NCI-H1694 treated with DMSO at 0.1 percent for 48 hours (cell line): Measurements from ENCODE around the gene GRIFIN.
A peak's percentile ranks its signal among the peaks of the same experiment; 100 is the strongest.

Experiments used
- DNase-seq: peaks from one replicate; lab custom pipeline; 2025; lab: John Stamatoyannopoulos, UW

Gene GRIFIN

GRCh38 chr7:2476298-2476697, at the start of gene GRIFIN:
Gene GRIFIN, minus strand, starts transcription at chr7:2476398. Its CDS starts 15 bp downstream, at chr7:2476383.
- no peak for DNase-seq

GRCh38 chr7:2524808-2525657, 48.8 kb upstream of the GRIFIN start:
- no peak for DNase-seq

- DNase-seq, result no peak
These were observed 48.0 kb upstream of the GRIFIN start for GRCh38 chr7:2523941-2524807.

GRCh38 chr7:2523461-2523936, 47.3 kb upstream of the GRIFIN start:
- DNase-seq, result no peak

GRCh38 chr7:2522780-2523433, 46.7 kb upstream of the GRIFIN start:
- no peak for DNase-seq

- no peak for DNase-seq
These were observed 45.9 kb upstream of the GRIFIN start for GRCh38 chr7:2521952-2522591.

GRCh38 chr7:2521341-2521745, 45.1 kb upstream of the GRIFIN start:
- no peak for DNase-seq

- DNase-seq, result no peak
These were observed 44.6 kb upstream of the GRIFIN start for GRCh38 chr7:2520761-2521290.

GRCh38 chr7:2520131-2520760, 44.0 kb upstream of the GRIFIN start:
- no peak for DNase-seq

GRCh38 chr7:2519119-2519930, 43.1 kb upstream of the GRIFIN start, which contains the start of gene LFNG:
Gene LFNG, plus strand, starts transcription at chr7:2519774. Its CDS starts 88 bp downstream, at chr7:2519862.
- peak; percentile 84 for DNase-seq

- DNase-seq, result no peak
These were observed 42.5 kb upstream of the GRIFIN start for GRCh38 chr7:2518737-2519118.

- peak; percentile 89 for DNase-seq
These were observed 41.7 kb upstream of the GRIFIN start for GRCh38 chr7:2517678-2518507.

- DNase-seq, result no peak
These were observed 40.8 kb upstream of the GRIFIN start for GRCh38 chr7:2517026-2517425.

- DNase-seq, result no peak
These were observed 40.0 kb upstream of the GRIFIN start for GRCh38 chr7:2516194-2516555.

- no peak for DNase-seq
These were observed 39.4 kb upstream of the GRIFIN start for GRCh38 chr7:2515424-2516193.

GRCh38 chr7:2514473-2515423, 38.5 kb upstream of the GRIFIN start:
- no peak for DNase-seq

GRCh38 chr7:2513702-2514101, 37.5 kb upstream of the GRIFIN start:
- no peak for DNase-seq
